ENCODE results near the gene PACSIN3. TPM values are rescaled to one million over a fixed set of nuclear protein-coding genes. Genes with fewer than 3 reads are reported as not detected.

Gene PACSIN3
- polyA plus RNA-seq, 1 donor (not counting 4 experiments of a cell fraction or from before 2014, with no cell fraction given), result 28.1 TPM

DNA sequence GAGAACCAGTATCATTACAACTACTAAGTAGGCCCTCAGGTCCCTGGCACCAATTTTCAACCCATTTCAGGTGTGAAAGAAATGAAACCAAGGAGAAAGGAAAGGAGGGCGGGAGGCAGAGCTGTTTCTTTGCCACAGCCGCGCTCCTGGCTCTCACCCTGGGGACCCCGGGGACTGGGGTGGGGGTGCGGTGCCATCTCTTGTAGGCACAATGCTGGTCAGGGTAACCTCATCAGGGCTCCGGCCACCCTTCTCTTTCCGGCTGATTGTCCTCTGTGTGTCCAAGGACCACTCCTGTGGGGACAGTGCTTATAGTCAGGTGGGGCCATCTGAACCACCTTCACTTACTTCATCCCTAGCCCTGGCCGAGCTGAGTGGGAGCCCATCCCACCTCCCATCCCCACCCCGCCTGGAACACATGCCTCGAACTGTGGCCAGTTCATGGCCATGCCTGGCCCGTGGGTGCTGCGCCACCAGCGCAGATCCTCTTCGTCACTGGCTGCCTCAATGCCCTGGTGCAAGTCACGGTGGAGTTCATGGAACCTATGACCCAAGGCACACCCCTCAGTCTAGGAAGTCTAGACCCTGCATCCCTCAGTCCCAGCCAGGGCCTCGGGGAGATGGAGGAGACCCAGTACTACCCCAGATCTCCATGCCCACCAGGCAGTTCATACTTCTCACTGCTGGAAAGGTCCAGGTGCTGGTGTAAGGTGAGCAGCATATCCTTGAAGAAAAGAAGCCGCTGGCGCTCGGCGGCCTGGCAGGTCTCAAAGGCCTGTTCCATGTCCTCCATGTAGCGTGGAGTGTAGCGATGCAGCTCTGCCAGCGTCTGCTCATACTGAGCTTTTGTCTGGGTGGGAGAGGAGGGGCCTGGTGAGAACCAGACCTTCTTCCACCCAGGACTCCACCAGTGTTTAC lies 7.2 kb downstream of the PACSIN3 start:
- TF ChIP-seq, protein P1, sequence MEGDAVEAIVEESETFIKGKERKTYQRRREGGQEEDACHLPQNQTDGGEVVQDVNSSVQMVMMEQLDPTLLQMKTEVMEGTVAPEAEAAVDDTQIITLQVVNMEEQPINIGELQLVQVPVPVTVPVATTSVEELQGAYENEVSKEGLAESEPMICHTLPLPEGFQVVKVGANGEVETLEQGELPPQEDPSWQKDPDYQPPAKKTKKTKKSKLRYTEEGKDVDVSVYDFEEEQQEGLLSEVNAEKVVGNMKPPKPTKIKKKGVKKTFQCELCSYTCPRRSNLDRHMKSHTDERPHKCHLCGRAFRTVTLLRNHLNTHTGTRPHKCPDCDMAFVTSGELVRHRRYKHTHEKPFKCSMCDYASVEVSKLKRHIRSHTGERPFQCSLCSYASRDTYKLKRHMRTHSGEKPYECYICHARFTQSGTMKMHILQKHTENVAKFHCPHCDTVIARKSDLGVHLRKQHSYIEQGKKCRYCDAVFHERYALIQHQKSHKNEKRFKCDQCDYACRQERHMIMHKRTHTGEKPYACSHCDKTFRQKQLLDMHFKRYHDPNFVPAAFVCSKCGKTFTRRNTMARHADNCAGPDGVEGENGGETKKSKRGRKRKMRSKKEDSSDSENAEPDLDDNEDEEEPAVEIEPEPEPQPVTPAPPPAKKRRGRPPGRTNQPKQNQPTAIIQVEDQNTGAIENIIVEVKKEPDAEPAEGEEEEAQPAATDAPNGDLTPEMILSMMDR (optimal IDR thresholded peaks at IDR 0.05 in 1 of 3, IDR thresholded peaks at IDR 0.05 in 1 of 3, conservative IDR thresholded peaks at IDR 0.05 in 1 of 3; ENCODE audit: extremely low read depth in 1 of 3, insufficient read depth in 2 of 3, low read length in 3 of 3), result no peak
- TF ChIP-seq EZH2 (IDR thresholded peaks at IDR 0.05; ENCODE audit: low read length), result no peak
- Histone ChIP-seq H3K9ac (ENCODE audit: control insufficient read depth, extremely low read depth, insufficient read depth, low read length) (no peak overlapping the region), H3K36me3 (ENCODE audit: control insufficient read depth in 2 of 2, extremely low read depth in 1 of 2, insufficient read depth in 2 of 2, low read length in 2 of 2) (peaks cover 28 to 29% of the 10 kb centered on the region in 2 experiments), H3K4me1 (ENCODE audit: control insufficient read depth, extremely low read depth, insufficient read depth, low read length) (peaks cover 20% of the 10 kb centered on the region), H3K9me3 (ENCODE audit: control insufficient read depth, low read depth, low read length) (no peaks in the 10 kb centered on the region), H3K27me3 (ENCODE audit: control insufficient read depth, extremely low read depth, insufficient read depth, low read length) (no peaks in the 10 kb centered on the region), H2AFZ (ENCODE audit: control insufficient read depth, low read length) (no peak overlapping the region), H3K4me2 (ENCODE audit: control insufficient read depth, extremely low read depth, insufficient read depth, low read depth, low read length) (no peak overlapping the region), H4K20me1 (ENCODE audit: control insufficient read depth, extremely low read depth, insufficient read depth, low read length) (no peaks in the 10 kb centered on the region), H3K27ac (ENCODE audit: control insufficient read depth, insufficient read depth, low read length) (no peak overlapping the region), H3K79me2 (ENCODE audit: control insufficient read depth, insufficient read depth, low read length) (peaks cover 47% of the 10 kb centered on the region), H3K9me1 (ENCODE audit: control insufficient read depth, extremely low read depth, insufficient read depth, low read length) (no peaks in the 10 kb centered on the region), H3K4me3 (ENCODE audit: control insufficient read depth in 2 of 3, extremely low read depth in 1 of 3, insufficient read depth in 2 of 3, low read depth in 1 of 3, low read length in 3 of 3) (no peak overlapping the region)
- dilution Hi-C loops (cut with MboI; ENCODE audit: extremely low pct_ligation_motif_present, low sequenced_read_pairs), result no loop called here
- no peak for FAIRE-seq
- no peak for DNase-seq (ENCODE audit: low read depth, low spot score)

DNA sequence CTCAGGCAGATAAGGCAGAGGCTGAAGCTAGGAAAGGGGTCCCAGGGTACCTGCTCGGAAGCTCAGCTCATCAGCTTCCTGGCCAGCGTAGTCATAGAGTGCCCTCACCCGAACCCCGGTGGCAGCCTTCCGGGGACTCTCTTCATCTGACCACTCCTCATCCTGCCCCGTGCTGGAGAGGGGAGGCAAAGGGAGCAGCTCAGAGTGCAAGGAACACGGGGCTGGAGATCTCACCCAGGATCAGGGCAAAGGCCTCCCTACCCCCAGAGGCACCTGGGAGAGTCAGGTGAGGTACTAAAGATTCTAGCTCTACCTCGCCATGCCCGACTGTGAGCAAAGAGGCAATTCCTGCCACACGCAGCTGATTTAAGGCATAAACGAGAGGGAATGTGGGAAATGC lies 7.9 kb downstream of the PACSIN3 start:
- Histone ChIP-seq H3K27ac (ENCODE audit: control insufficient read depth, insufficient read depth, low read length) (no peak overlapping the region), H3K36me3 (ENCODE audit: control insufficient read depth in 2 of 2, extremely low read depth in 1 of 2, insufficient read depth in 2 of 2, low read length in 2 of 2) (peaks cover 30 to 35% of the 10 kb centered on the region in 2 experiments), H3K79me2 (ENCODE audit: control insufficient read depth, insufficient read depth, low read length) (peaks cover 48% of the 10 kb centered on the region), H3K4me1 (ENCODE audit: control insufficient read depth, extremely low read depth, insufficient read depth, low read length) (peaks cover 20% of the 10 kb centered on the region), H3K4me3 (ENCODE audit: control insufficient read depth in 2 of 3, extremely low read depth in 1 of 3, insufficient read depth in 2 of 3, low read depth in 1 of 3, low read length in 3 of 3) (no peak overlapping the region), H2AFZ (ENCODE audit: control insufficient read depth, low read length) (no peak overlapping the region), H3K27me3 (ENCODE audit: control insufficient read depth, extremely low read depth, insufficient read depth, low read length) (no peaks in the 10 kb centered on the region), H3K9me3 (ENCODE audit: control insufficient read depth, low read depth, low read length) (no peaks in the 10 kb centered on the region), H3K9me1 (ENCODE audit: control insufficient read depth, extremely low read depth, insufficient read depth, low read length) (no peaks in the 10 kb centered on the region), H3K9ac (ENCODE audit: control insufficient read depth, extremely low read depth, insufficient read depth, low read length) (no peak overlapping the region), H3K4me2 (ENCODE audit: control insufficient read depth, extremely low read depth, insufficient read depth, low read depth, low read length) (no peak overlapping the region), H4K20me1 (ENCODE audit: control insufficient read depth, extremely low read depth, insufficient read depth, low read length) (peaks cover 1% of the 10 kb centered on the region)
- no peak for FAIRE-seq
- no peak for DNase-seq (ENCODE audit: low read depth, low spot score)
- dilution Hi-C loops (cut with MboI; ENCODE audit: extremely low pct_ligation_motif_present, low sequenced_read_pairs), result no loop called here
- TF ChIP-seq, protein P1 (optimal IDR thresholded peaks at IDR 0.05 in 1 of 3, IDR thresholded peaks at IDR 0.05 in 1 of 3, conservative IDR thresholded peaks at IDR 0.05 in 1 of 3; ENCODE audit: extremely low read depth in 1 of 3, insufficient read depth in 2 of 3, low read length in 3 of 3), result no peak
- no peak for TF ChIP-seq EZH2 (IDR thresholded peaks at IDR 0.05; ENCODE audit: low read length)
